SK-N-SH (cell line): ENCODE measurements around the gene EXOG.

Experiments
- CTCF ChIP-seq: fragments of 200-600 bp; sonication (generic); IDR thresholded peaks from 2 replicates; pipeline ENCODE4 v1.6.1; 2017; ENCODE audit warnings: antibody characterized with exemption, mild to moderate bottlenecking, moderate library complexity
- EP300 ChIP-seq, 2 experiments: IDR thresholded peaks; 2 replicates each; pipeline versions ENCODE4 v1.4.0 to v1.6.1; 2012; ENCODE audit warnings: borderline replicate concordance in 1 of 2, low read depth in 1 of 2, low read length in 1 of 2
- POLR2AphosphoS5 ChIP-seq: IDR thresholded peaks from 2 replicates; pipeline ENCODE4 v1.6.1; 2012; ENCODE audit warnings: low read depth, low read length
- REST ChIP-seq: IDR thresholded peaks from 2 replicates; pipeline ENCODE4 v1.6.1; 2012; ENCODE audit warnings: mild to moderate bottlenecking, low read depth, low read length, moderate library complexity
- TAF1 ChIP-seq: IDR thresholded peaks from 2 replicates; pipeline ENCODE4 v1.6.1; 2012; ENCODE audit warnings: low read depth, mild to moderate bottlenecking, low read length, moderate library complexity, borderline replicate concordance

- no peak for TF ChIP-seq CTCF
- TF ChIP-seq EP300 (IDR thresholded peaks at IDR 0.05; ENCODE audit: borderline replicate concordance in 1 of 2, low read depth in 1 of 2, low read length in 1 of 2) = no peak
- no peak for TF ChIP-seq POLR2AphosphoS5
- TF ChIP-seq REST = no peak
- no peak for TF ChIP-seq TAF1
These were observed 77.4 kb downstream of the EXOG start for GRCh38 chr3:38573556-38573955.
